GM18505 (cell line): ENCODE measurements around the gene GOLGA6L7.

Experiments used
- ATAC-seq: cut with Tn5 transposase; IDR thresholded peaks from one replicate; pipeline ENCODE4 v1.9.1; 2021; ENCODE audit not compliant: unreplicated experiment
- POLR2A ChIP-seq: IDR thresholded peaks from 4 replicates; pipeline ENCODE4 v1.6.1; 2011; ENCODE audit warnings: borderline replicate concordance; ENCODE audit not compliant: insufficient read depth, insufficient read length; ENCODE audit errors: extremely low read depth

GOLGA6L7 gene

DNA sequence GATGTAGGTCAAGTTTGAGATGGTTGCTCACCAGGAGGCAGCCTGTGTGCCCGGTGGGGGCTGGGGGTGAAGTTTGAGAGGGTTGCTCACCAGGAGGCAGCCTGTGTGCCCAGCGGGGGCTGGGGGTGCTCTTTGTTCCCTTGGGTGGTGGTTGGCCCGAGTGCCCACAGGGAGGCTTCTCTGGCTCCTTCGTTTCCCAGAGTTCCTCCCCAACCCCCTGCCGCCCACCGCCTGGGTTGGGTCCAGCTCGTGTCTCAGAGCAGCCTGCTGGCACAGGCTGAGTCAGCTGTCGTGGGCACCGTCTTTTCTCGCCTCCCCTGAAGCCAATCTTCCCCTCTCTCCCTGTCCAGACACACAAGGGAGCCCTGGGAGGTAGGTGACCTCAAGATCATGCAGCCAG is 40.5 kb upstream of the GOLGA6L7 start:
- TF ChIP-seq POLR2A = no peak

DNA sequence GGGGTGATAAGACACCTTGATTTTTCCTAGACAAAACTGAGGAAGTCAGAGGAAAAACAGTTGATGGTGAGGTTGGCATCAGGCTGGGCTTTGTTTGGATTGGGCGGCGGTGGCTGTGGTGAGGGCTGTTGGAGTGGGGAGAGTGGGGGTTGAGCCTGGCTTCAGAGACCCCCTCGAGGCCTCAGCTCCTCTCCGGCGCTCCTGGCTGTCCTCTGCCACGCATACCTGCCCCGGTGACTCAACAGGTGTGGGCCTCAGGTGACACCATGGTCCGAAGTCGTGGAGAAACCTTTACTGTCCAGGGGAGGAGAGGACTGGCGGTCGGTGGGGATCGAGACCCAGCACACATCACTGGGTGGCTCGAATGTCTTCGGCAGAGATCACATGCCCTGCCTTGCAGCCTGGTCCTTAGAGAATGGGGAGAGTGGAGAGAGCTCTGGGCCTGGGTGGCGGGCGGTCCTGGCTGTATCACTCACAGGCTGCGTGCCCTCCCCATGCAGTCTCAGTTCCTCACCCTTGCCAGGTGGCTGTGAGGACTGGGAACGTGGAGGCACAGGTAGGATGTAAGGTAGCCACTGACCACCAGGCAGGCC is 40.0 kb upstream of the GOLGA6L7 start:
- no peak for ATAC-seq
- no peak for TF ChIP-seq POLR2A

More for the DNA sequence above, 40.5 kb upstream of the GOLGA6L7 start:
- ATAC-seq = no peak

DNA sequence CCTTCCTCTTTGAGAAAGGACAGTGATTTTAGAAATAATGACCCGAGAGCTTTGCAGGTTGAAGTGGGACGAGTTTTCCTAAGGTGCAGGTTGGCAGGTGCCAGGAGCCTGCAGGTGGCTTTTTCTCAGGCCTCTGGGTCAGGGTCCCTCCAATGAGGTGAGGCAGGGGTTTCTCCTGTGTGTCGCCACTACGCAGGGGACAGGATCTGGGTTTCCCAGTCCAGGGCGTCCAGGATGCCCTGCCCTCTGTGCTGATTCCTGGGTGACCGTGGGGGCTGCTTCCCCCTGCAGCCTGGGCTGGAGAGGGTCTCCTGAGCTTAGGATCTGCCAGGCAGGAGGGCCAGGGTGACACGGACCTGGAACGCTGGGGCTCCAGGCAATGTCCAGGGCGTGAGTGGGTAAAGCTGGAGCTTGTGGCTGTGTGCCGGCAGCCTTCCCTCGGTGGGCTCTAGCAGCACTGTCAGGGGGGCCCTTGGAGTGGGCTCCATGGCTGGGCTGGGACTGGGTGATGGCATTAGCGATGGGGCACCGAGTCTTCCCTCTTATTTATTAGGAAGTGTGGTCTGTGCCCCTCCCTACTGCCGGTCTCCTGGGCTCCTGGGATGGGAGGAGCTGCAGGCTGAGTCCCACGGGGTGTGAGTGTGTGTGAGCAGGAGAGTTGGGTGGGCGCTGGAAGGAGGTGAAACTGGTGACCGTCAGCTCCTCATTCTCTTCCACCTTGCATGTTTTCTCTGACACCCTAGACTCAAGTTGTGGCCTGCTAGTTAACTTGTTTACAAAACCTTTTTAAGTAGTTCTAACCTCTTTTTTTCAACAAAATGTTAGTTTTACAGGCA is 39.1 kb upstream of the GOLGA6L7 start:
- TF ChIP-seq POLR2A = no peak
- no peak for ATAC-seq

DNA sequence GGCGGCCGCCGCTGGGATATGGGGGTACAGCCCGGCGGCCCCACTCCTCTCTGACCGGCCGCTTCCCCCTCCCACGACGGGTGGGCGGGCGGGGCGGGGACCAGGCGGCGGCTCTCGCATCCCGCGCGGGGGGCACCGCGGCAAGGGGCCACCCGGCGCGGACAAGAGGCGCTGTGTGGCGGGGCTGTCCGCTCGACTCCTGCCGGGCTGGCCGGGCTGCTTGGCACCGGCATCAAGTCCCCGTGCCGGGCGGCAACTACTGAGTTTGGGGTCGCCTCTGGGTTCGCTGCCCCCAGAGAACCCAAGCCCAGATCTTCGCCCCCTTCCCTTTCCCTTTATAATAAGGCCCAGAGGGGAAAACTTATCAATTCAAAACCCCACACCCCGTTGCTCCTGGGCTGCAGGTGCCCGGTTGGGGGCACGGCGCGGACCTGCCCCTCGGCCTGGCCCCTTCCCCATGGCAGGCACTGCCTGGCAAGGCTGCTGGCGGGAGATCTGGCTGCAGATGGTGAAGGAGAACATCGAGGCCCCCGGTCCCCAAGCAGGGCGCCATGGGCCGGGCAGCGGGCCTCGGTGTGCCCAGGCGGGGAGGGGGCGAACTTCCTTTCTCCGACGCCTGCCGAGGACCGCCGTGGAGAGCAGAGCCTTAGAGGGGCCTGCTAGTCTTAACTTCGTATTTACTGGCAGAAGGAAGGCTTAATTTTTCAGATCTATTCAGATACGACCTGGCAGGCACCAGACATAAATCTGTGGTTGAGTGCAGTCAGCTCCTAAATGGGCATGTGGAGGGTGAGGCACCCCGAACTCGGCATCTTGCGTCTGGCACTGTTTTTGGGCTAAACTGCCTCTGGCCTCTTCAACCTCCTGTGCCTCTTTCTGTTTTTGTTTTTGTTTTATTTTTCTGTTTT is 38.2 kb upstream of the GOLGA6L7 start:
- no peak for TF ChIP-seq POLR2A
- ATAC-seq = no peak

DNA sequence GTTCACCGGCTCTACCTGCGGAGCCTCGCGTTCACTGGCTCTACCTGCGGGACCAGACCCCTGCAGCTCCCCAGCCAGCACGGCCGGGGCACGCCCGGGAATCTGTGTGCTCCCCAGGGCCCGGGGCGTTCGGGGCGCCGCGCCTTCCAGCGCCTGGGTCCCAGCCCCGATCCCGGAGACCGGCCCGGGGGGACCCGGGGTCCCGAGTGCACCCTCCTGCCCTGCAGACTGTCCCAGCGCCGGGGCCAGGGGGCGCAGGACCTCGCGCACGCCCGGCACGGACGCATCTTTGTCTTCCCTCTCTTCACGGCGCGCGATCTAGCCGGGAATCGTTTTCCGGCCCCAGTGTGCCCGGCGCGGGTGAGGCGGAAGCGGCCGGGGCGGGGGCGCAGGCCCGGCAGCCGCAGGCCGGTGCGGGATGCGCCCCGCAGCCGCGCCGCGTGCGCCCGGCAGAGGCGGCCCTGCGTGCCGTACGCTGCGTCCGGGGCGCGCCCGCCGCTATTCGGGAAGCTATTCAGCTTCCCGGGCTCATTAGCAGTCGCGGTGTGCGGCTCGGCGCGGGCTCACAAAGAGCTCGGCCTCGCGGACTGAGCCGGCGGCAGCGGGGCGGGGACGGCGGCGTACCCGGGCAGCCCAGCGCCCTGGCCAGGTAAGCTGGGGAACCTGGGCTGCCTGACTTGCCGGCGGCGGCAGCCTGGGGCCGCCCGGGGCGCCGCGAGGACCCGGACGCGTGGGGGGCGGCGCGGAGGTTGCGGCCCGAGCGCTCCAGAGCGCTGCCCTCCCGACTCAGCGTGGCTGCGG is 37.4 kb upstream of the GOLGA6L7 start, which contains the start of gene APBA2:
APBA2 (plus strand) TSS at position 345 of the 801 bp plus-strand sequence. CDS start 167,911 bp downstream, outside the sequence.
- no peak for ATAC-seq
- no peak for TF ChIP-seq POLR2A

DNA sequence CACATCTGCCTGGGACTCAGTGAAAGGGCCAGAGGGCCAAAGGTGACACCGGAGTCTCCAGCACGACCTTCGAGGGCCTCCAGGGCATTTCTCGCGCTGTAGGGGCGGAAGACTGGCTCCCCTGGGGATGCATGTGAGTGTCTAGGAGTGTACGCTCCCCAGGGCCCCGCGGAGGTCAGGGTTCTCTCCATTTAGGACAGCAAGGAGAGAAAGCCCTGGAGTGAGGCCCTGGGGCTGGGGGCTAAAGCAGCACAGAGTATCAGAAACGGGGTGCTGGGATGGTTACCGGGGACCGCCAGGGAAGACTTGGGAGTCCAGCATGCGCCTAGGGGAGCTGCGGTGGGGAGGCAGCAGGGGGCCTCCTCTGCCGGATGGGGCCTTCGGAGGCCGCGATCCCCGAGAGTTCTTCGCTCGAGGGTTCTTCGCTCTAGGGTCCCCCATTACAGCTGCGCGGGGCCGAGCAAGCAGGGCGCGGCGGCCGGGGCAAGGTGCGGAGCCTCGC is 36.7 kb upstream of the GOLGA6L7 start:
- no peak for ATAC-seq

DNA sequence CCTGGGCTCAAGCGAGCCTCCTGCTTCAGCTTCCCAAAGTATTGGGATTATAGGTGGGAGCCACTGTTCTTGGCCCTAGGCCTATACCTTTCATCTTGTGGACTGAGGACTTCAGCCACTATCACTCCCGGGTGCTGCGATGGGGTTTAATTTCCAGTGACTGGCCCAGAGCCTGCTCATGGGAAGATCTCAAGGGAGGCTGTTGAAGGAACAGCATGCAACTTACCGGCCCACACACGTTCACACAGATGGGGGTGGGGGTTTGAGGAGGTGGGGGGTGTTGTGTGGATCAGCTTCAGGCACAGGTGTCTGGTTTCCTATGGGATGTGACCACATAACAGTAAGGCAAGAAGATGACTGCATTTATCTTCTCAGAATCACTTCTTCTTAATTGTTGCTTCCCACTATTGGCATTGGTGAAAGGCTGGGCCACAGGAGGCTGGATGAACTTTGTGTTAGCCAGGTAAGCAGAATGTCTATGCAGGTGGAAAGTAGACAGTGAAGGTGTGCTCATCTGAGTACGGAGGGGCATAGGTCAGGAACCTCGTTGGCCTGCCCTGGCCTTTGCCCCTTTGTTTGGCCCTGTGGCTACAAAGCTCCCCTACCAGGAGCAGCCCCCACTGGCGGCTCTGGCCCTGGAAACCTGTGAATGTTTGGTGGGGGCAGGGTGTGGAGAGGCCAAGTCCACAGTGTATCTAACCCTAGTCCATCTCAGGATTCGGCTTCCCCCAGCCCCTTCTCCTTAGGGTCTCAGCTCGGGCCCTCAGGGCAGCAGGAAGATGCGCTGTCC is 35.9 kb upstream of the GOLGA6L7 start:
- no peak for ATAC-seq
- no peak for TF ChIP-seq POLR2A

More for the DNA sequence above, 36.7 kb upstream of the GOLGA6L7 start:
- TF ChIP-seq POLR2A = no peak

DNA sequence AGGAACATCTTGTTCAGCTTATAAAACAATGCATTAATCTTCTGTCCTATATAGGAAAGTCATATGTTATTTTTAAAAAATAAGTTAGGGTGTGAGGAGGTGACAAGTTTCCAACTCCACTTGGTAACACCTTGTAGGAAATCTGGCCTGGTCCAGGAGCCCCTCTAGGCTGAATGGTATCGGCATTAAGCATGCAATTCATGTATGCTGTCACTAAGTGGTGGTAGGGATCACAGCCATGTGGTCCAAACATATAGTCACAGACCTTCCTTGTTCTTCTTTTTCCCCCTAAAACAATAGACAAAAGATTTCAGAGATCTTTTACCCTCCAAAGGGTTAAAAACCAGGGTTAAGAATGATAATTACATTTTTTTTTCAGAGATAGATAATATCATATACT is 33.2 kb upstream of the GOLGA6L7 start:
- no peak for ATAC-seq
- TF ChIP-seq POLR2A = no peak

DNA sequence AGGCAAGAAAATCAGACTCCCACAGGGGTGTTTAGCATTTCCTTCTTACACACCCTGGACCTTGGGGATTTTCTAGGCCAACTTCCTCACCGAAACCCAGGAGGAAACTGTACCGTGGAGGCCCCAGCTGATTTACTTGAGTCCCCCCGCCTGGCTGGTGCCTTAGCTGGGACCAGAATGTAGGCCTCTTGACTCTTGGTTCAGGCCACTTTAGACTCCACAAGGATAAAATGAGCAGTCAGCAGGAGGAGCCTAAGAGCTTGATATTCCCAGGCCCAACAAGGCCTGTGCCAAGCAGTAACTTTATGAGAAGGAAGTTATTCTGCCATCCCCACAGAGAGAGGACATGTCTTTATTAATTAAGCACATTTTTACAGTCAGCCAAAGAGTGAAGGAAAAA is 32.7 kb upstream of the GOLGA6L7 start:
- TF ChIP-seq POLR2A = no peak
- no peak for ATAC-seq

DNA sequence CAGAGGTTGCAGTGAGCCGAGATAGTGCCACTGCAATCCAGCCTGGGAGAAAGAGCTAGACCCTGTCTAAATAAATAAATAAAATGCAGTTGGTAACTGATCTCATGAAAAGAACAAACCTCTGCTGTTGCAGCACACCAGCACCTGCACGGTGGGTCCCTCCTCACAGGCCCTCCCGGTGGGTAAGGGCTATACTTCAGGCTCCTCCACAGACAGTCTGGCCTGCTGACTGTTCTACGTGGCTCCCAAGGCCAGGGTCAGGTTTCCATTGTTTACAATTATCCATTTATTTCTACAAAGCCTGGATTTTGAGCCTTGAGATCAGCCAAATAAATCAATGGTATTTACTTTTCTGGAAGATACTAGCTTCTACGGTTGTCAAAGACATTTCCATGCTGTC is 32.2 kb upstream of the GOLGA6L7 start:
- ATAC-seq = no peak
- TF ChIP-seq POLR2A = no peak

DNA sequence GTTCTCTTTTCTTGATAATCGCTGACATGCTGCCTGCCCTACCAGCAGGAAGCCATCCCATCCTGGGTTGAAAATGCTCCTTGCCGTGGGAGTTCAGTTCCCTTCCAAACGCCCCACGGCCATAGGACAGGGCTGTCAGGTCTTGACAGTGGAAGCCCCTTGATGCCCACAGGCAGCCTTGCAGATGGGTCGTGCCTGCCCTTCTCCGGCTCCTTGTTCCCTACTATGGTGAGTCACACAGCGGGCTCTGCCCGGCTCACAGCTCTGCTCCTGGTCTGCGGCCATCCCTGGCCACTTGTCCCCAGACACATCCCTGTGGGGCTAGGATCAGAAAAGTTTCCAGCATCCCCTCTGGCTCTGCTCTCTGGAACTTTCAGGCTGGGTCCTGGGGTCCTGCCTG is 31.1 kb upstream of the GOLGA6L7 start:
- no peak for TF ChIP-seq POLR2A
- no peak for ATAC-seq

DNA sequence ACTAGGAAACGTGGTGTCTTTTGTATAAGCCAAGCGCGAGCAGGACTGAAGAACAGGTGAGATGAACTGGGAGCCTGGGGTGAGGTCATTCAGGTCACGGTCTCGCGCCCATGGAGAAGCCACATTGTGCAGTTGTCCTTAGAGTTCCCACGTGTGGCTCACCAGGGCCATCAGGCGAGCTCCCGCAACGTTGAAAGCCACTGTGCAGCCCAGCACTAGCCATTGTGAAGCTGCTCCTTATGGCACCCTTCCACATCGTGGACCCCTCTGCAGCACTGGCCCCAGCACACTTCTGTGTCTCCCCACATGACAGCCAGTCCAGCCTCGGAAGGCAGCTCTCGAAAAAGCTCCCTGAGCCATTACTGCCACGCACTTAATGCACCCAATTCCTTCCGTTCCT is 29.8 kb upstream of the GOLGA6L7 start:
- no peak for TF ChIP-seq POLR2A
- no peak for ATAC-seq
